Testis (tissue), 2 donors: ENCODE measurements around the gene LGALS7B.

Experiments
- CTCF ChIP-seq, 3 experiments: fragments of 450-650 bp in 2 of 3; fragments of 200-600 bp in 1 of 3; sonication (generic) in 1 of 3; IDR thresholded peaks; one replicate each; pipeline ENCODE4 v1.5.1; 2016 to 2019; ENCODE audit warnings: antibody characterized with exemption in 3 of 3, mild to moderate bottlenecking in 2 of 3, moderate library complexity in 1 of 3
- POLR2A ChIP-seq: fragments of 450-650 bp; IDR thresholded peaks from one replicate; pipeline ENCODE4 v1.6.1; 2017; ENCODE audit warnings: antibody characterized with exemption, mild to moderate bottlenecking, moderate library complexity

GRCh38 chr19:38778733-38779132, 10.3 kb upstream of the LGALS7B start:
- TF ChIP-seq CTCF (IDR thresholded peaks at IDR 0.05) (no peak), POLR2A (no peak)
